Ishikawa (cell line): ENCODE data around the gene ATG16L1.

ENCODE experiments used
- EGR1 ChIP-seq: IDR thresholded peaks from 2 replicates; pipeline ENCODE4 v1.6.1; 2012
- EP300 ChIP-seq: IDR thresholded peaks from 2 replicates; pipeline ENCODE4 v1.6.1; 2012; ENCODE audit warnings: borderline replicate concordance
- FOXM1 ChIP-seq: IDR thresholded peaks from 2 replicates; pipeline ENCODE4 v1.6.1; 2012; ENCODE audit warnings: low read depth, borderline replicate concordance
- RAD21 ChIP-seq: IDR thresholded peaks from 2 replicates; pipeline ENCODE4 v1.6.1; 2012; ENCODE audit warnings: low read depth
- TEAD4 ChIP-seq: IDR thresholded peaks from 2 replicates; pipeline ENCODE4 v1.6.1; 2012
- USF1 ChIP-seq: IDR thresholded peaks from 2 replicates; pipeline ENCODE4 v1.6.1; 2012
- TF ChIP-seq, protein P1 (sequence below): IDR thresholded peaks from 2 replicates; pipeline ENCODE4 v1.6.1; 2012; ENCODE audit warnings: low read depth, mild to moderate bottlenecking

GRCh38 chr2:233213975-233214374, 37.5 kb upstream of the ATG16L1 start:
- no peak for TF ChIP-seq EP300
- TF ChIP-seq, protein P1, sequence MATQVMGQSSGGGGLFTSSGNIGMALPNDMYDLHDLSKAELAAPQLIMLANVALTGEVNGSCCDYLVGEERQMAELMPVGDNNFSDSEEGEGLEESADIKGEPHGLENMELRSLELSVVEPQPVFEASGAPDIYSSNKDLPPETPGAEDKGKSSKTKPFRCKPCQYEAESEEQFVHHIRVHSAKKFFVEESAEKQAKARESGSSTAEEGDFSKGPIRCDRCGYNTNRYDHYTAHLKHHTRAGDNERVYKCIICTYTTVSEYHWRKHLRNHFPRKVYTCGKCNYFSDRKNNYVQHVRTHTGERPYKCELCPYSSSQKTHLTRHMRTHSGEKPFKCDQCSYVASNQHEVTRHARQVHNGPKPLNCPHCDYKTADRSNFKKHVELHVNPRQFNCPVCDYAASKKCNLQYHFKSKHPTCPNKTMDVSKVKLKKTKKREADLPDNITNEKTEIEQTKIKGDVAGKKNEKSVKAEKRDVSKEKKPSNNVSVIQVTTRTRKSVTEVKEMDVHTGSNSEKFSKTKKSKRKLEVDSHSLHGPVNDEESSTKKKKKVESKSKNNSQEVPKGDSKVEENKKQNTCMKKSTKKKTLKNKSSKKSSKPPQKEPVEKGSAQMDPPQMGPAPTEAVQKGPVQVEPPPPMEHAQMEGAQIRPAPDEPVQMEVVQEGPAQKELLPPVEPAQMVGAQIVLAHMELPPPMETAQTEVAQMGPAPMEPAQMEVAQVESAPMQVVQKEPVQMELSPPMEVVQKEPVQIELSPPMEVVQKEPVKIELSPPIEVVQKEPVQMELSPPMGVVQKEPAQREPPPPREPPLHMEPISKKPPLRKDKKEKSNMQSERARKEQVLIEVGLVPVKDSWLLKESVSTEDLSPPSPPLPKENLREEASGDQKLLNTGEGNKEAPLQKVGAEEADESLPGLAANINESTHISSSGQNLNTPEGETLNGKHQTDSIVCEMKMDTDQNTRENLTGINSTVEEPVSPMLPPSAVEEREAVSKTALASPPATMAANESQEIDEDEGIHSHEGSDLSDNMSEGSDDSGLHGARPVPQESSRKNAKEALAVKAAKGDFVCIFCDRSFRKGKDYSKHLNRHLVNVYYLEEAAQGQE: no peak
- TF ChIP-seq USF1: no peak
- no peak for TF ChIP-seq FOXM1
- TF ChIP-seq EGR1: no peak
- no peak for TF ChIP-seq RAD21
- TF ChIP-seq TEAD4: no peak
